ENCODE measurements around the gene PCDHGB3.

The PCDHGB3 gene

GRCh38 chr5:141421489-141421855, 51.4 kb downstream of the PCDHGB3 start:
- DNase-seq, result no peak

All from NCI-H2029 treated with DMSO at 0.1 percent for 48 hours (cell line).